NCI-H1048 (cell line): ENCODE results near the gene OBI1.

Experiments used
- DNase-seq: peaks from one replicate; lab custom pipeline; 2025; lab: John Stamatoyannopoulos, UW

Gene OBI1, protein sequence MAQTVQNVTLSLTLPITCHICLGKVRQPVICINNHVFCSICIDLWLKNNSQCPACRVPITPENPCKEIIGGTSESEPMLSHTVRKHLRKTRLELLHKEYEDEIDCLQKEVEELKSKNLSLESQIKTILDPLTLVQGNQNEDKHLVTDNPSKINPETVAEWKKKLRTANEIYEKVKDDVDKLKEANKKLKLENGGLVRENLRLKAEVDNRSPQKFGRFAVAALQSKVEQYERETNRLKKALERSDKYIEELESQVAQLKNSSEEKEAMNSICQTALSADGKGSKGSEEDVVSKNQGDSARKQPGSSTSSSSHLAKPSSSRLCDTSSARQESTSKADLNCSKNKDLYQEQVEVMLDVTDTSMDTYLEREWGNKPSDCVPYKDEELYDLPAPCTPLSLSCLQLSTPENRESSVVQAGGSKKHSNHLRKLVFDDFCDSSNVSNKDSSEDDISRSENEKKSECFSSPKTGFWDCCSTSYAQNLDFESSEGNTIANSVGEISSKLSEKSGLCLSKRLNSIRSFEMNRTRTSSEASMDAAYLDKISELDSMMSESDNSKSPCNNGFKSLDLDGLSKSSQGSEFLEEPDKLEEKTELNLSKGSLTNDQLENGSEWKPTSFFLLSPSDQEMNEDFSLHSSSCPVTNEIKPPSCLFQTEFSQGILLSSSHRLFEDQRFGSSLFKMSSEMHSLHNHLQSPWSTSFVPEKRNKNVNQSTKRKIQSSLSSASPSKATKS

DNA sequence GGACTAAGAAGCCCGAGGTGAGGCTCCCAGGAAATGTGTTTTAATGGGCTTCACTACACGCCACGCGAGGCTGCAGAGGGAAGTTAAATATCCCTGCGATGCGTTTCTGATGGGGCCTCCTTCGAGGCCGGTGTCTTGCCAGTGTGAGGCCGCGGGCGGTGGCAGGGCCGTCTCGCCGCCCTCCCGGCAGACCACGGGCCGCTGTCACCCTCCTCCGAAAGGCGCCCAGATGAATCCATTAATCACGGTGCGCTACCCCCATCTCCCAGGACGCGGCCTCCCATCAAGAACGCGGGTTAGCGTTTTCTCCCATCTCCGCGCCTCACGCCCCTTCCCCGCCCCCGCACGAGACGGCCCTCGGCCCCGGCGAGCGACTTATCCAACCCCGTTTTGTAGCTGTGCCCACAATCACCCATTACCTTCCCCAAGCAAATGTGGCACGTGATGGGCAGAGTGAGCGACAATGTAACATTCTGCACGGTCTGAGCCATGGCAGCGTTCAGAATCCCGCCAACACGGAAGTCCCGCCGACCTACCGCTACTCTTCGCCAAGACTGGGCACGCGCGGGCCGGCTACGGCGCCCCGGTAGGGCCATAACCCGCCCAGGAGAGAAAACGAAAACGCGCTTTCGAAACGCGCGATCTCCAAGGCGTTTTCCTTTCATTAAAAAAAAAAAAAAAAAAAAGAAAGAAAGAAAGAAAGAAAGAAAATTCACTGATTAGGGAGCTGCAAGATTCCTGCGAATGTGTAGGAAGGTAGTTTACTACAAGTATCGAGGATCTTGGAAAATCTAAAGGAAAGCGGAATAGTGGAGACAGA lies at the start of gene OBI1:
OBI1 (minus strand) TSS at position 526 of the 820 bp plus-strand sequence; CDS start at position 491, 35 bp downstream.
- DNase-seq, result peak; percentile 80

GRCh38 chr13:78701383-78701782 lies 42.4 kb upstream of the OBI1 start:
- DNase-seq, result no peak

DNA sequence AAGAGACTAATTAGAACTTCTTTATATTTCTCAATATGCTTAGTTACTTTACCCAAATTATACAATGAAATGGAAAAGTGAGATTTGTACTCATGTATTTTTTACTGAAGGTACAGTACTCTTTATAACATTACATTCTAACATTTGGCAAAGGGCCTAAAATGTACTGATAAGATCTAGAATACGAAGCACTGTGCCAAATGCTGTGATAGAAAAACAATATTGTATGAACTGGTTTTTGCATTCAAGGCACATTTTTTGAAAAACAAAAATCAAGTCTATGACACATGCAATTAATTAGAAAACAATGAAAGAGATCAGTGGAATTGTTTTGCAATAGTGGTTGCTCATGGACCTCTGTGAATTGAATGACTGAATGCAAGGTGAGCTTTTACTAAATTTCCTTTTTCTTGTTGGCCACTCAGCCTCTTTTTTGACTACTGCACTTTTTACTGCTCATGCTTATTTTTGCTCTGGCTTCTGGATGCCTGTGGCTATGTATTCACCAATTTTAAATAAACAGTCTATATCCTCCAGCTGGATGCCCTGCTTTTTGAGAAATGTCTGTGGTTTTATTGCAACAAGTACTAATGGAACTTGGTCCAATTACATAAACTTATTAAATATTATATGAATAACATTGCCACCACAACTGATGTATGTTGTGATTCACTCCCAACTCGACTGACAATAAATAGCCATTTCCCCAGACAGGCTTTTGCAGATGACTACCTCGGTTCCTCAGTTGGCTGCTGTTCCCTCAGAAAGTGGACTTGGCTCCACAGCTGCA lies 41.4 kb upstream of the OBI1 start:
- no peak for DNase-seq

GRCh38 chr13:78689011-78689410 lies 30.1 kb upstream of the OBI1 start:
- DNase-seq, result no peak

GRCh38 chr13:78686461-78686860 lies 27.5 kb upstream of the OBI1 start:
- DNase-seq, result no peak

DNA sequence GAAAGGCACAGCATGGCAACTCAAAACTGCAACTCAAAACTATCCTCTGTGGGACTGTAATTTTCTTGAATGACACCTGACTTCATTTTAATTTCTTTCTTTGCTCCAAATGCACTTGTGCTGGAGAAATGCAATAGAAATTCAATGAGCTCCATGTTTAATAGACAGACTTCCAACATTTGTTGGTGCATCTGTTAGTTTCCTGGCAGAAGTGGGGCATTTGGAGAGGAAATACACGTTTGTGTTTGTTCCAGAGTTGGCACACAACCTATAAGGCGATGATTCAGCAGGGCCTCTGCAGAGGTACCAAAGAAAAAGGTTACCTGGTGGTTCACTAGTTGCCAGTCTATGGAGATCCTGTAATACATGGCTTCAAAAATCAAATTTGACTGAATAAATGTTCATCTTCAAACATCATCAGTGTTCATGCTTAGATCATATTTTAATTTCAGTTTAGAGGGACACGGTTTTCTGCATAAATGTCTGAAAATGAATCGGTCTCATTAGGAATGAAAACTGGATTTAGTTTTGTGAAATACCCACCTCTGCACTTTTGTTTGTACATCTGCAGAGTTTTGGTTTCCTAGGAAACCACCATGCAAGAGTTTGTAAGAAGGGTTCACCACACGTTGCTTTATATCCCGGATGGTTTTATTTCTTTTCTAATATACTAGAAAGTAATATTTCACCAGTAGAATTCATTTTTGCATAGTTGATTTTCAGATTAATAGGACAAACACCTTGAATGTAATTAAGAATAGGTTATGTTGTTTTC lies 21.8 kb upstream of the OBI1 start:
- no peak for DNase-seq

DNA sequence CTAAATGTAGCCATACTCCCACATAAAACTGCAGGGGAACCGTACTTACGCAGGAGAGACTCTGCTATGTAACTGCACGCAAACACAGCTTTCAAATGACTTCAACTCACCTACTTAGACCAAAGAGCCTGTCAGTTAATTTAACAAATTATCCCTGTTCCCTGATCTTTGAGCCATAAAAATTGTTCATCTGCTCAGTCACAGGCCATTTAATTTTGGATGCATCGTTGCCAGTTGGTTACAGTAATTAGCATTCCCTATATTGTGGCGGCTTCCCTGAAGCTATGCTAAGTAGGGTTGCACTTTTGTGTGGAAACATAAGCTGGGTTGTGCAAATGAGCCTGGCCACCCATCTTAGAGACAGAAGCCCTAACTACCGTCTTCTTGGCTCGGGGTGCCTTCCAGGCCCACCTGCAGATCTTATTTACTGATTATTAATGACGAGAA lies 21.2 kb upstream of the OBI1 start:
- no peak for DNase-seq

DNA sequence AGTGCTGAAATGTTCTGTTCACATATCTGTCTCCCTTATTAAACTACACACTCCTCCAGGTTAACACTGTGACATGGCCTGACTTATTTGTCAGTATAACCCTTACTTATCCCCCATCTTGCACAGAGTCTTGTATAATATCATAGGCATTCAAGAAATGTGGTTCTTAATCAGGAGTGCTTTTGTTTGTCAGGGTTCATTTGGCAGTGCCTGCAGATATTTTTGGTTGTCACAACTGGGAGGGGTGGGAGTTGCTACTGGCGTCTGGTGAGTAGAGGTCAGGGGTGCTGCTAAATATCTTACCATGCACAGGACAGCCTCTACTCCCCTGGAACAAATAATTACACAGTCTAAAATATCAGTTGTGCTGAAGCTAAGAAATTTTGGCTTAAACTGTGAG lies 20.4 kb upstream of the OBI1 start:
- no peak for DNase-seq

GRCh38 chr13:78675112-78675511 lies 16.2 kb upstream of the OBI1 start:
- no peak for DNase-seq

DNA sequence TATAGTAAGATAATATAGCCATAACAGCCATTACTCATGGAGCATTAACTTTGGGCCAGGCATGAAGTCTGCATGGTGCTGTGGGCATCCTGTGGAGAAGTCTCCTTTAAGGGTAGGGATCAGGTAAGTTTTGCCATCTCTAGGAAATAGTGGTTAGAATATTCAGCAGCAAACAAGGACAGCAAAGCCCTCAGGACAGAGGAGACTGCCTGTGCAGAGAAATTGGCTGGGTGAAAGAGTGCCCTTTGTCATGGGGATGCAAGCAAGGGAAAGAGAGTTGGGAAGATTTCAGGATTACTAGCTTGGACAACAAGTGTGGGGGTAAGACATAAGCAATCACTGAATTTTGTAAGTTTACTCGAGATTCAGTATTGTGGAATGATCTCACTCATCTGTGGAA lies 15.7 kb upstream of the OBI1 start:
- no peak for DNase-seq

- DNase-seq, result no peak
These were observed 3.5 kb upstream of the OBI1 start for GRCh38 chr13:78662467-78662866.

DNA sequence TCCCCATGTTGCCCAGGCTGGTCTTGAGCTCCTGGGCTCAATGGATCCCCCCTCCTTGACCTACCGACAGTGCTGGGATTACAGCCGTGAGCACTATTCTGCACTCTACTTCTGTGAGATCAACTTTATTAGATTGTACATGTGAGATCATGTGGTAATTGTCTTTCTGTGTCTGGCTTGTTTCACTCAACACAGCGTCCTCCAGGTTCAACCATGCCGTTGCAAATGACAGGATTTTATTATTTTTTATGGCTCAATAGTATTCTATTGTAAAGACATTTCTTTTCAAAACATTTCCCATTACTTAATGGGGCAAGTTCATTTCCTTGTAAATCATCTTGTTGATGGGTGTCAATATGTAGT lies 1.5 kb upstream of the OBI1 start:
- DNase-seq, result no peak

DNA sequence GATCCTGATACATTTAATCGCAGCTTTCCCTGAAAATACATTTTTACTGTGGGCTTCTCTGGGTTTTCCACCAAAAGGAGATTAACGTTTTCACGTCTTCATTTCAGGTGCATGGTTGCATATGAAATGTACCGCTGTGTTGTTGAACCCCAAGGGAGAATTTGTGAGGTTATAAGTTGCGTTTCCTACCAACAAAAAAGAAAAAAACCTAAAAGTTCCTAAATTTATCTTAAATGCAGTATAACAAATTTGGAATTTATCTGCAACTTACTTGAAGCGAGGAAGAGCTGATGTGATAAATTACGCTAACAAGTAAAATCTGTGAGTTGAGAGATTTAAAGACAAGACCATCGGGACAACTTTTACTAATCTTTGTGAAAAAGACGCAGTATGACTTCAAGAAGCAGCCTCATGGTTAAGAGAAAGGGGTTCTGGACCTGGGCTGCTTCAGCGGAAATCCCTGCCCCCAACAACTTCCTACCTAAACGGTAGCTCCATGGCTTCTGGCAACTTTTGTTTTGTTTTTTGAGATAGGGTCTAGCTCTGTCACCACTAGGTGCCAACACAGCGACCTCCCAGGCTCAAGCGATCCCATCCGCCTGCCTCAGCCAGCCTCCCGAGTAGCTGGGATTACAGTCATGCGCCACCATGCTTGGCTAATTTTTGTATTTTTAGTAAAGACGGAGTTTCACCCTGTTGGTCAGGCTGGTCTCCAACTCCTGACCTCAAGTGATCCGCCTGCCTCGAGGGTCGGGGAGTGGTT lies 958 bp upstream of the OBI1 start:
- DNase-seq, result no peak

DNA sequence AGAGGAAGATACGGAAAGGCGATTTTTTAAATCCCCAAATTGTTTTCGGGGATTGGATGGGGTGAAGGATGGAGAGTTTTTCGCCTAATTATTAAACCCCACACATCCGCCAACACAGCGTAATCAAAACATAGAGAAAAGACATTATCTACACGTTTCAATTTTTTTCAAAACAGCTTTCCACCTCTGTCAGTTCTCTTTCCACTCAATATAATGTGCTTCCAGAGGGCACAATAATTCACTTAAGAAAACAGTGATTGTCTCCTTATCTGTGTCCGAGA lies 435 bp upstream of the OBI1 start:
- DNase-seq, result no peak

- DNase-seq, result no peak
These were observed 991 bp downstream of the OBI1 start for GRCh38 chr13:78657699-78658629.

- no peak for DNase-seq
These were observed 3.0 kb downstream of the OBI1 start for GRCh38 chr13:78655906-78656305.

DNA sequence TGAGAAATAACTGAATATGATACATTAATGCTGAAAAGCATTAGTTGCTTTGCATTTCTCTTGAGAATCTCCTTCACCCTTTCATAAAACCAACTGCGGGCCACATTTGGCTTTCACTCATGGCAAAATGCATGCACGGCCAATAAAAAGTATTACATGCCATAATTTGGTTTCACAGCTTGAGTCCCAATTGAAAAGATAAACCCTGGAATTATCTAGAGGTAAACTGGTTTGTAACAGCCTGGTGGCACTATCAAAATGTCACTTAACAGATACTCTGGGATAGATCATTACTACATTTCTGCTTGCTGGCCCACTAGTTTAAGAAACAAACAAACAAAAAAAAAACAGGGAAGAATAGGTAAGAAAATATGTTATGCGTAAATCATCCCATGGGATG lies 3.9 kb downstream of the OBI1 start:
- no peak for DNase-seq

- no peak for DNase-seq
These were observed 6.3 kb downstream of the OBI1 start for GRCh38 chr13:78652651-78653050.

DNA sequence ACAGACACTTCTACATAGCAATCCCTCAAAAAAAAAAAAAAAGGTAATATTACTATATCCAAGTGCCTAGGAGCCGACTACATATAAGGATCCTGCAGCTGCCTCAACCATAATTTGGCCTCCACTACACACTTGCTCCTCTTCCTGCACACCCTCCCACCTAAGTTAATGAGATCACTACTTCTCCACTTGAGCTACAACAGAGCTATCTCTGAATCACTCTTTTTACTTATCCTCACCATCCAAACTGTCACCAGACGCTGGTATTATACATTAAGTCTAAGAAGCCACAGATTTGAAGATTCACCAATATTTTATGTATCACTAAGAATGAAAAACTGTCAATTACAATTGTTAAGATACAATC lies 8.3 kb downstream of the OBI1 start:
- no peak for DNase-seq
